WERI-Rb-1 (cell line): ENCODE data around the gene PXN.

ENCODE experiments used
- DNase-seq: peaks from one replicate; pipeline ENCODE4 v3.0.0-alpha.2; 2020
- H3K27ac ChIP-seq: fragments of 250-450 bp; sonication (Bioruptor Pico); 2 replicates; pipeline ENCODE4 v1.5.1; 2020; ENCODE audit warnings: mild to moderate bottlenecking, moderate library complexity
- H3K27me3 ChIP-seq: fragments of 250-450 bp; sonication (Bioruptor Pico); 2 replicates; pipeline ENCODE4 v1.5.1; 2021; ENCODE audit warnings: mild to moderate bottlenecking, low read depth, moderate library complexity; ENCODE audit not compliant: insufficient read depth, severe bottlenecking
- H3K36me3 ChIP-seq: fragments of 250-450 bp; sonication (Bioruptor Pico); 2 replicates; pipeline ENCODE4 v1.5.1; 2020; ENCODE audit warnings: mild to moderate bottlenecking, moderate library complexity
- H3K4me3 ChIP-seq: 2 replicates; pipeline ENCODE4 v1.5.1; 2011; ENCODE audit warnings: low read depth, mild to moderate bottlenecking, control low read depth, low read length
- H3K9me3 ChIP-seq: fragments of 250-450 bp; sonication (Bioruptor Pico); 2 replicates; pipeline ENCODE4 v1.5.1; 2021; ENCODE audit warnings: mild to moderate bottlenecking, moderate library complexity; ENCODE audit not compliant: severe bottlenecking
- CTCF ChIP-seq: IDR thresholded peaks from 2 replicates; pipeline ENCODE4 v1.5.1; 2011; ENCODE audit warnings: low read depth, mild to moderate bottlenecking, control low read depth, inconsistent platforms, low read length

Gene PXN

GRCh38 chr12:120170631-120171030 lies 94.9 kb downstream of the PXN start:
- H3K27ac ChIP-seq: no peak overlapping the region
- no peak overlapping the region for H3K4me3 ChIP-seq
- no peaks in the 10 kb centered on the region for H3K27me3 ChIP-seq
- H3K9me3 ChIP-seq: no peaks in the 10 kb centered on the region
- H3K36me3 ChIP-seq: peaks cover 76% of the 10 kb centered on the region
- DNase-seq: no peak
- no peak for TF ChIP-seq CTCF

DNA sequence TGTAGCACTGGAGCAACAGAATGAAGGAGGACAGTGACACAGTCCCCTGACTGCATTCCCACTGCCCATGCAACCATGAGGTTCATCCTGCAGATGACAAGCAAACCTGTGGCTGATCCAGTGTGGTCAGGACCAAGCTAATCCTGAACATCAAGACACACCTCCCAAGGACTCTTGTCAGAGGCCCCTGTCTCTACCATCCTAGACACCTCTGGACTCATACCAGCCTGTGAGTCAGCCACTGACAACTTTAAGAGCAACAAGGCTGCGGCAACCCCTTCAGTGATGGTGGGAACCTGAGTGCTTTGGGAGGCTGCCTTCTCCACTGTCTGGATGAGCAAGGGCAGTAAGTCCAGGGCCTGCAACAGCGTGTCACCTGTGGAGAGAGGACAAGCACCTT lies 95.6 kb downstream of the PXN start:
- Histone ChIP-seq H3K27me3 (no peaks in the 10 kb centered on the region), H3K9me3 (no peaks in the 10 kb centered on the region), H3K36me3 (peaks cover 77% of the 10 kb centered on the region), H3K4me3 (no peak overlapping the region), H3K27ac (no peak overlapping the region)
- no peak for TF ChIP-seq CTCF
- no peak for DNase-seq

DNA sequence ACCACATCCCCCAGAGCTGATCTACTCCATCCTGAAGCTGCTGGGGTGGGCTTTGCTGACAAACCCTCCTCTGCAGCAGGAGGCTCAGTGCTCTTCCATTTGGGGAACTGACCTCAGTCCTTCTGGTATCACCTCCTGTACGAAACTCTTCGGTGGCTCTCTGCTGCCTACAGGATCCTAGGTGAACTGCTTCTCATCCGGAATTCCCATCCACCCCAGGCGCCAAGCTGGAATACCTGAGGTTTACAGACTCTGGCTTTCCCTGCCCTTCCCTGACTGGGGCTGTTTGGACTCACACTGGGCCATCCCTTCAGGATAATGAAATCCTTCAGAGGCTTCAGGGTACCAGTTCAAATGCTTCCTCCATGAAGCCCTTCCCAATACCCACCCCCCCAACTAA lies 97.2 kb downstream of the PXN start:
- H3K27ac ChIP-seq: no peak overlapping the region
- peaks cover 75% of the 10 kb centered on the region for H3K36me3 ChIP-seq
- H3K27me3 ChIP-seq: no peaks in the 10 kb centered on the region
- no peak for TF ChIP-seq CTCF
- no peaks in the 10 kb centered on the region for H3K9me3 ChIP-seq
- H3K4me3 ChIP-seq: no peak overlapping the region
- DNase-seq: no peak

- peaks cover 75% of the 10 kb centered on the region for H3K36me3 ChIP-seq
- DNase-seq: no peak
- H3K9me3 ChIP-seq: no peaks in the 10 kb centered on the region
- H3K4me3 ChIP-seq: no peak overlapping the region
- no peaks in the 10 kb centered on the region for H3K27me3 ChIP-seq
- no peak overlapping the region for H3K27ac ChIP-seq
- no peak for TF ChIP-seq CTCF
Measured at GRCh38 chr12:120167529-120168095, 97.9 kb downstream of the PXN start.

GRCh38 chr12:120164293-120164692 lies 101.2 kb downstream of the PXN start:
- DNase-seq: no peak
- Histone ChIP-seq H3K36me3 (peaks cover 82% of the 10 kb centered on the region), H3K9me3 (no peaks in the 10 kb centered on the region), H3K27me3 (no peaks in the 10 kb centered on the region), H3K4me3 (no peak overlapping the region), H3K27ac (no peak overlapping the region)
- no peak for TF ChIP-seq CTCF

DNA sequence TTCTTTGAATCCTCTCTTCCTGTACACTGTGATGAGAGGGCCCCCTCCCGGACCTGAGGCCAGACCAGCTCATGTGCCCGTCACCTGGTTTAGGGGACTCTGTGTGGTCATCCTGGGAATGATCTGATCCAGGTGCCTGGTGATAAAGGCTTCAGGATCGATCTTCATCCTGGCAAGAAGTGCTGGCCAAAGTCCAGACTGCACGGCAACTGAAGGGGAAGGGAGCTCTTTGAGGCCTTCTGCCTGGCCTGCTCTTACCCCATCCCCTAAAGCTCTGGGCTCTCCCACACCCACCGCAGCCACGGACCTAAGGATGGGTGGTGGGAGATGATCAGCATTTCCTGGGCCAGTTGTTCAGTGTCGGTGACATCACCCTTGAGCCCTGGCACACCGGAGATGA lies 102.8 kb downstream of the PXN start:
- no peak for TF ChIP-seq CTCF
- H3K27ac ChIP-seq: no peak overlapping the region
- H3K36me3 ChIP-seq: peaks cover 84% of the 10 kb centered on the region
- H3K9me3 ChIP-seq: no peaks in the 10 kb centered on the region
- H3K4me3 ChIP-seq: no peak overlapping the region
- DNase-seq: no peak
- H3K27me3 ChIP-seq: no peaks in the 10 kb centered on the region
